Measurements from ENCODE around the gene SCYGR7. TPM values are rescaled to one million over a fixed set of nuclear protein-coding genes. Genes with fewer than 3 reads are reported as not detected.

SCYGR7 gene
- total and polyA plus RNA-seq, 10 of the 15 experiments (the other 5 are each of a cell fraction or from before 2014, with no cell fraction given) = not detected

GRCh38 chr2:227706859-227707258 is 21.3 kb upstream of the SCYGR7 start (continued):
- no peak for TF ChIP-seq IKZF2 (IDR thresholded peaks at IDR 0.05)
- TF ChIP-seq E2F4 (IDR thresholded peaks at IDR 0.05; ENCODE audit: low read depth, low read length) = no peak

GRCh38 chr2:227707390-227707789 is 20.7 kb upstream of the SCYGR7 start:
- H3K4me3 ChIP-seq = no peak overlapping the region
- H3K4me2 ChIP-seq (ENCODE audit: control insufficient read depth, insufficient read depth) = no peak overlapping the region
- no peak overlapping the region for H3K9ac ChIP-seq (ENCODE audit: control insufficient read depth, insufficient read depth, low read length)
- H3K4me1 ChIP-seq (ENCODE audit: control insufficient read depth, insufficient read depth, low read length) = no peaks in the 10 kb centered on the region
- peaks cover 0 to 5% of the 10 kb centered on the region in 2 experiments; a peak in 1 of 4 replicates for H3K27me3 ChIP-seq (replicated peaks in 1 of 2; ENCODE audit: control insufficient read depth in 2 of 2, insufficient read depth in 2 of 2, low read length in 1 of 2)
- no peak overlapping the region for H3K27ac ChIP-seq (ENCODE audit: control insufficient read depth, insufficient read depth)
- BruUV-seq (replicated peaks) = no TSS peak
- ATAC-seq = no peak
- CTCF ChIA-PET = interaction anchor here (0.6 to 1.5 kb wide), 2 partner anchors 49 to 155 kb away, joined by 3 to 5 read pairs; no protein-coding TSS in a partner anchor
- in situ Hi-C loops (cut with MboI) = no loop called here
- H2AFZ ChIP-seq (ENCODE audit: control insufficient read depth, low read depth, low read length) = no peak overlapping the region
- no peak for FAIRE-seq
- no peaks in the 10 kb centered on the region for H3K36me3 ChIP-seq (ENCODE audit: control insufficient read depth in 2 of 2, insufficient read depth in 2 of 2, low read length in 1 of 2)
- intact Hi-C loops (cut with micrococcal nuclease; ENCODE audit: unreplicated experiment) = no loop called here
- H3K9me3 ChIP-seq (replicated peaks; ENCODE audit: control insufficient read depth, insufficient read depth, low read length) = no peaks in the 10 kb centered on the region
- RAD21 ChIA-PET (ENCODE audit: unreplicated experiment) = no interaction called here
- H4K20me1 ChIP-seq (ENCODE audit: control insufficient read depth, insufficient read depth) = no peaks in the 10 kb centered on the region
- DNase-seq (ENCODE audit: low read depth, low spot score) = no peak
- POLR2A ChIA-PET = no interaction called here
- SMC1A ChIA-PET (ENCODE audit: uncharacterized antibody, unreplicated experiment) = interaction anchor here (1.5 kb wide), 1 partner anchor 9 kb away, joined by 3 read pairs; no protein-coding TSS in a partner anchor
- H3K79me2 ChIP-seq (ENCODE audit: control insufficient read depth, insufficient read depth, low read length) = no peaks in the 10 kb centered on the region
- 80% methylated on average over 6 of the region's 6 CpGs for WGBS (ENCODE audit: insufficient coverage, insufficient replicate concordance, low lambda C conversion rate, missing lambda C conversion rate)
- TF ChIP-seq ZNF592 (IDR thresholded peaks at IDR 0.05) = no peak
- TF ChIP-seq CBFB (IDR thresholded peaks at IDR 0.05; ENCODE audit: low read depth) = no peak
- no peak for TF ChIP-seq SP1 (IDR thresholded peaks at IDR 0.05; ENCODE audit: low read depth, low read length)
- no peak for TF ChIP-seq BCL3 (IDR thresholded peaks at IDR 0.05; ENCODE audit: borderline replicate concordance, insufficient read depth, low read depth, low read length, poor library complexity, severe bottlenecking)
- TF ChIP-seq SREBF1 (IDR thresholded peaks at IDR 0.05; ENCODE audit: low read length) = no peak
- no peak for TF ChIP-seq PKNOX1 (IDR thresholded peaks at IDR 0.05)
- no peak for TF ChIP-seq MLLT1 (IDR thresholded peaks at IDR 0.05)
- no peak for TF ChIP-seq RCOR1 (conservative IDR thresholded peaks at IDR 0.05; ENCODE audit: low read depth, low read length)
- no peak for TF ChIP-seq TARDBP (IDR thresholded peaks at IDR 0.05; ENCODE audit: borderline replicate concordance)
- TF ChIP-seq RFX5 (IDR thresholded peaks at IDR 0.05; ENCODE audit: low read depth, low read length) = no peak

All from GM12878 (cell line).